Right lobe of liver (tissue), 6 donors: ENCODE results near the gene CFLAR. TPM values are rescaled to one million over a fixed set of nuclear protein-coding genes. Genes with fewer than 3 reads are reported as not detected.
"Not testable (repeated sequence)": the region's sequence is repeated elsewhere in the genome, so short reads cannot be mapped to it uniquely, and the experiment has no call there.

Experiments
- ATAC-seq, 4 donors: fragments of 200-7000 bp; cut with Tn5 transposase; one replicate each; pipeline ENCODE4 v1.9.1; 2020; ENCODE audit warnings: mild to moderate bottlenecking in 4 of 4, moderate library complexity in 4 of 4
- DNase-seq, 3 donors: peaks; one replicate each; pipeline ENCODE4 v3.0.0-alpha.2; 2020
- H3K27ac ChIP-seq, 3 donors: fragments of 200-600 bp; one replicate each; pipeline ENCODE4 v1.8.0; 2022
- H3K27me3 ChIP-seq, 2 donors: fragments of 200-600 bp; one replicate each; pipeline ENCODE4 v1.8.0; 2022
- H3K36me3 ChIP-seq, 4 donors: fragments of 200-600 bp; sonication (generic) in 1 of 4; one replicate each; pipeline versions ENCODE4 v1.5.1 to v1.8.0; 2017 to 2022; ENCODE audit warnings: control low read depth in 1 of 4
- H3K4me1 ChIP-seq, 4 donors: fragments of 200-600 bp; sonication (generic) in 1 of 4; one replicate each; pipeline versions ENCODE4 v1.5.1 to v1.8.0; 2017 to 2022; ENCODE audit warnings: control low read depth in 1 of 4
- H3K4me3 ChIP-seq, 3 donors: fragments of 200-600 bp; one replicate each; pipeline ENCODE4 v1.8.0; 2022
- H3K9me3 ChIP-seq, 4 donors: fragments of 200-600 bp; sonication (generic) in 1 of 4; one replicate each; pipeline versions ENCODE4 v1.5.1 to v1.8.0; 2017 to 2022; ENCODE audit warnings: control low read depth in 1 of 4
- POLR2A ChIP-seq: fragments of 450-650 bp; IDR thresholded peaks from one replicate; pipeline ENCODE4 v1.6.1; 2017; ENCODE audit warnings: antibody characterized with exemption, mild to moderate bottlenecking
- WGBS: methylation state at CpG from one replicate; pipeline ENCODE4 v1.1.6; 2018; ENCODE audit warnings: low coverage, low lambda C conversion rate; ENCODE audit not compliant: insufficient coverage; ENCODE audit errors: missing lambda C conversion rate; 5-methylcytosine and 5-hydroxymethylcytosine counted together
- intact Hi-C, 2 donors: fragments of 100-400 bp; cut with DNase I; formaldehyde crosslinking; loops; one replicate each; pipeline versions ENCODE4 v1.11.2 to v1.14.1; 2022
- total RNA-seq, 6 experiments: library from RNA; depleted of rRNA in 2 of 6; stranded (reverse); fragments of >200 nt in 2 of 6; fragmentation: NEBNext Ultra II Directional in 3 of 6; extraction: Animal tissue kit (Norgen Biotek cat#: 25700) in 3 of 6; gene quantifications; one replicate each; pipeline versions ENCODE4 v1.1.0 to v1.2.4, GENCODE V29; 2016 to 2023
- TF ChIP-seq, protein P1 (sequence below), 4 donors: fragments of 200-600 bp in 3 of 4; fragments of 450-650 bp in 1 of 4; IDR thresholded peaks; one replicate each; pipeline versions ENCODE4 v1.5.1 to v1.8.0; 2016 to 2022; ENCODE audit warnings: antibody characterized with exemption in 4 of 4, mild to moderate bottlenecking in 2 of 4
- donor health status: DM: no; HTN: yes; CAD: no.
- donor health status: DM: no; HTN: no; CAD: no.
- donor health status: DM: no; HTN: no; CAD: no.
- donor health status: DM: no; HTN: yes; CAD: no.
- donor health status: DM: no; HTN: yes; CAD: no.

Gene CFLAR
- total RNA-seq, 6 experiments from 2014 or later, result 50.2 to 85.4 (median 66.3) TPM

DNA sequence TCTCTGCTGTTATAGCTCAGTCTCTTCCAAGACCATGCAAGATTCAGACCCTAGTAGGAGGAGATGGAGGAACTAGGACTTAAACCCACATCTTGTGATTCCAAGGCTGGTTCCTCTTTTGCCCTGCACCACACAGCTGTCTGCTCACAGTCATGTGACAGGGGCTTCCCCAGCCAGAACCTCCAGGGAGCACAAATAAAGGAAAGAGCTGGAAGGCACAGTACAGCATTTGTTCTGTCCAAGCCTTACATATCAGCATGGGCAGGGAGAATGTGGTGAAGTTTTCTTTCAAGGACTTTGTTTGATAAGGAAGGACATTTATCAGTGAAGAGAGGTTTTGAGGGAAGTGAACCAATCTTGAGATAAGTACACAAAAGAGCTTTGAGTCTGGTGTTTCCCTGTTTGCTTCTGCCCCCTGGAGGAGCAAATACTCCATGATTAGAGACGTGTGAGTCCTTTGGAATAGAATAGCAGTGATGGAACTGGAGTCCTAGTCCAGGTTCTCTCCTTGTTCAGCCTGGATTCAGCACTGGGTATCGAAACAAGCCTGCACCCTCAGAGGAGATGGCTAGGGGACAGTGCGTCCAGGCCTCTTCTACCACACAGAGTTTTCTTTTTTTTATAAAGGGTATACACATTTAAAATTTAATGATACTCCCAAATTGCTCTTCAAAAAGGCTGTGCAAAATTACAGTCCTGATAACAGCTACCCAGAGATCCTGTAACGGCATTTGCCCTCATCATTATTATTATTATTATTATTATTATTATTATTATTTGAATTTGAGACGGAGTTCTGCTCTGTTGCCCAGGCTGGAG is 42.4 kb downstream of the CFLAR start:
- TF ChIP-seq POLR2A, result peak; percentile 23
- TF ChIP-seq, protein P1, sequence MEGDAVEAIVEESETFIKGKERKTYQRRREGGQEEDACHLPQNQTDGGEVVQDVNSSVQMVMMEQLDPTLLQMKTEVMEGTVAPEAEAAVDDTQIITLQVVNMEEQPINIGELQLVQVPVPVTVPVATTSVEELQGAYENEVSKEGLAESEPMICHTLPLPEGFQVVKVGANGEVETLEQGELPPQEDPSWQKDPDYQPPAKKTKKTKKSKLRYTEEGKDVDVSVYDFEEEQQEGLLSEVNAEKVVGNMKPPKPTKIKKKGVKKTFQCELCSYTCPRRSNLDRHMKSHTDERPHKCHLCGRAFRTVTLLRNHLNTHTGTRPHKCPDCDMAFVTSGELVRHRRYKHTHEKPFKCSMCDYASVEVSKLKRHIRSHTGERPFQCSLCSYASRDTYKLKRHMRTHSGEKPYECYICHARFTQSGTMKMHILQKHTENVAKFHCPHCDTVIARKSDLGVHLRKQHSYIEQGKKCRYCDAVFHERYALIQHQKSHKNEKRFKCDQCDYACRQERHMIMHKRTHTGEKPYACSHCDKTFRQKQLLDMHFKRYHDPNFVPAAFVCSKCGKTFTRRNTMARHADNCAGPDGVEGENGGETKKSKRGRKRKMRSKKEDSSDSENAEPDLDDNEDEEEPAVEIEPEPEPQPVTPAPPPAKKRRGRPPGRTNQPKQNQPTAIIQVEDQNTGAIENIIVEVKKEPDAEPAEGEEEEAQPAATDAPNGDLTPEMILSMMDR (IDR thresholded peaks at IDR 0.05), result peak; percentile 52 to 63 (median 60)
- Histone ChIP-seq H3K9me3 (no peaks in the 10 kb centered on the region), H3K36me3 (peaks cover 9 to 98% (median 50%) of the 10 kb centered on the region in 4 donors), H3K4me1 (peaks cover 0 to 3% (median 0%) of the 10 kb centered on the region in 4 donors), H3K4me3 (no peak overlapping the region), H3K27ac (peak overlapping the region; percentile 41 to 55 (median 51)), H3K27me3 (no peaks in the 10 kb centered on the region)
- ATAC-seq (peak; percentile 76 to 90 (median 83)), DNase-seq (peak; percentile 59 to 77 (median 61))
- intact Hi-C loops, result no loop called here
- WGBS, result 58% methylated on average over 5 of the region's 5 CpGs

DNA sequence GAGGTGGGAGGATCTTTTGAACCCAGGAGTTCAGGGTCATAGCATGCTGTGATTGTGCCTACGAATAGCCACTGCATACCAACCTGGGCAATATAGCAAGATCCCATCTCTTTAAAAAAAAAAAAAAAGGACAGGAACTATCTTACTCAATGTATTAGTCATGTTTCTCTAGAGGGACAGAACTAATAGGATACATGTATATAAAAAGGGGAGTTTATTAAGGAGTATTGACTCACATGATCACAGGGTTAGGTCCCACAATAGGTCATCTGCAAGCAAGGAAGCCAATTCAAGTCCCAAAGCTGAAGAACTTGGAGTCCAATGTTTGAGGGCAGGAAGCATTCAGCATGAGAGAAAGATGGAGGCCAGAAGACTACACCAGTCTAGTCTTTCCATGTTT is 48.2 kb downstream of the CFLAR start:
- no peak overlapping the region for H3K27ac ChIP-seq
- ATAC-seq (no peak), DNase-seq (no peak)
- no peaks in the 10 kb centered on the region for H3K9me3 ChIP-seq
- H3K27me3 ChIP-seq, result no peaks in the 10 kb centered on the region
- no CpG with 5 or more reads among the region's 1 CpG for WGBS
- peaks cover 20 to 63% (median 40%) of the 10 kb centered on the region in 4 donors for H3K36me3 ChIP-seq
- no peak for TF ChIP-seq POLR2A
- TF ChIP-seq, protein P1 (IDR thresholded peaks at IDR 0.05), result no peak
- H3K4me1 ChIP-seq, result no peaks in the 10 kb centered on the region
- intact Hi-C loops, result loop anchor here (10.0 kb wide), 2 partner anchors 89 to 259 kb away; partner anchors contain the start of genes HYCC2 (in 1 of the 2) and NDUFB3 (in 1 of the 2)
- H3K4me3 ChIP-seq, result no peak overlapping the region

DNA sequence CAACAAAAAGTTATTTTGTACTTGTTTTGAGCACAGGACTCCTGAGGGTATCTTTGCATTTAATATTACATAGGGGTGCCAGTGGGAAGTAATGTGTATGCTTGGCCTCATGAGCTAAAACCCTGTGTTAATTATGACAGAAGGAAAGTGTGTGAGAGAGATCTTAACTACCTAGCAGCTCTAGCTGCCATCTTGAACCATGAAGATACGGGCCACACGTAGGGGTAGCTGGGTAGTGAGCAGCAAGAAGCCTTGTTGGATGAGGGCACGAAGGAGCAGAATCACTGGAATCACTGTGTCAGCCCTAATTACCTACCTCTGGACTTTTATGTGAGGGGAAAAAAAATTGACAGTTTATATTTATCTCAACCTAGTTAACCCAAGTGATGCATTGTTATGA is 51.6 kb downstream of the CFLAR start:
- Histone ChIP-seq H3K9me3 (no peaks in the 10 kb centered on the region), H3K27me3 (no peaks in the 10 kb centered on the region)
- WGBS, result 96% methylated on average over 3 of the region's 3 CpGs

DNA sequence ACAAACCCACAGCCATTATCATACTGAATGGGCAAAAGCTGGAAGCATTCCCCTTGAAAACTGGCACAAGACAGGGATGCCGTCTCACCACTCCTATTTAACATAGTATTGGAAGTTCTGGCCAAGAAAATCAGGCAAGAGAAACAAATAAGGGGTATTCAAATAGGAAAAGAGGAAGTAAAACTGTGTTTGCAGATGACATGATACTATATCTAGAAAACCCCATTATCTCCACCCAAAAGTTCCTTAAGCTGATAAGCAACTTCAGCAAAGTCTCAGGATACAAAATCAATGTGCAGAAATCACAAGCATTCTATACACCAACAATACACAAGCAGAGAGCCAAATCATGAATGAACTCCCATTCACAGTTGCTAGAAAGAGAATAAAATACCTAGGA is 52.5 kb downstream of the CFLAR start:
- H3K9me3 ChIP-seq, H3K4me3 ChIP-seq, H3K27me3 ChIP-seq, DNase-seq, H3K27ac ChIP-seq, ATAC-seq, H3K4me1 ChIP-seq: not testable (repeated sequence)
- intact Hi-C loops, result loop anchor here (10.0 kb wide), 2 partner anchors 94 to 264 kb away; partner anchors contain the start of genes HYCC2 (in 1 of the 2) and NDUFB3 (in 1 of the 2)
- H3K36me3 ChIP-seq, result peaks cover 14 to 20% (median 17%) of the 10 kb centered on the region in 4 donors
- WGBS, result 82% methylated on average over 1 of the region's 1 CpG

More for the DNA sequence above, 51.6 kb downstream of the CFLAR start:
- intact Hi-C loops, result loop anchor here (10.0 kb wide), 2 partner anchors 93 to 263 kb away; partner anchors contain the start of genes HYCC2 (in 1 of the 2) and NDUFB3 (in 1 of the 2)
- Histone ChIP-seq H3K36me3 (peaks cover 14 to 29% (median 23%) of the 10 kb centered on the region in 4 donors), H3K4me3 (no peak overlapping the region), H3K27ac (no peak overlapping the region), H3K4me1 (no peaks in the 10 kb centered on the region)
- ATAC-seq (peak in 1 of 4 donors; percentile 20), DNase-seq (no peak)
- no peak for TF ChIP-seq POLR2A
- TF ChIP-seq, protein P1 (IDR thresholded peaks at IDR 0.05), result no peak
